NOMO-1 treated with DMSO at 0.1 percent for 48 hours (cell line): ENCODE results near the gene AMDHD2.
A peak's percentile ranks its signal among the peaks of the same experiment; 100 is the strongest.
"Not testable (repeated sequence)": the region's sequence is repeated elsewhere in the genome, so short reads cannot be mapped to it uniquely, and the experiment has no call there.

Experiments
- DNase-seq: peaks from one replicate; lab custom pipeline; 2025; ENCODE audit not compliant: unreplicated experiment; lab: John Stamatoyannopoulos, UW

Gene AMDHD2

DNA sequence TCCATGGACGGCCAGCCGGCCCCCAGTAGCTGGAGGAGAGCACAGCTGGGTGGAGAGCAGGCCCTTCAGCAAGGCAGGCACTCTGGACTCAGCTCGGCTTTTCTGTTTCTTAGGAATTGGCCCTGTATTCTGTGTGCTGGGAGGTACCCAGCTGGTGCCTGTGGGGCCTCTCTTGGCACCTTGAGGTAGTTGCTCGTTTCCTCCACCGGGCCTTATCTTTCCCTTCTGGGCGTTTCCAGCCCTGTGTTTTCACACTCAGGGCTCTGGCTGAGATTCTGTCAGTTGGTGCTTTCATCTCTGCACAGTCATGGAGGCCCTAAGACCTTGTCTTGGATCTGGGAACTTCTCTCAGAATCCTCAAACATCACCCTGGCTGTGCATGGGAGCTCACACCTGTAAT, 47.3 kb downstream of the AMDHD2 start:
- not testable (repeated sequence) for DNase-seq

DNA sequence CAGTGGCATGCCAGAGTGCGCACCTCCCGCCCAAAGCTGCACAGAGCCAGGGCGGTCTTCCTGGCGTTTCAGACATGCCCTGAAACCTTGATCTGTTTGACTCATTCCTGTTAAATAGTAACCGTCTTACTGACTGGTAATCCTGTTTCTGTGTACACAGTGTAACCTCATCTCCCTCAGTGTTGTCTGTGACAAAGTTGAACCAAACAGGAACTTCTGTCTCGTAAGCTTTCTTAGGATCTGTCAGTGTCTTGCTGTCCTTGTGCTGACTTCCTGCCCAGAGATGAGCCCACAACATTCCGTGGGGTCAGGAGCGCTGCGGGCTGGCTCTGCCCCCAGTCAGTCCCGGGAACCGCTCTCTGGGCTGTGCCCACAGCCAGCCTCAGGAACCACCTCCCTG, 48.4 kb downstream of the AMDHD2 start:
- not testable (repeated sequence) for DNase-seq

DNA sequence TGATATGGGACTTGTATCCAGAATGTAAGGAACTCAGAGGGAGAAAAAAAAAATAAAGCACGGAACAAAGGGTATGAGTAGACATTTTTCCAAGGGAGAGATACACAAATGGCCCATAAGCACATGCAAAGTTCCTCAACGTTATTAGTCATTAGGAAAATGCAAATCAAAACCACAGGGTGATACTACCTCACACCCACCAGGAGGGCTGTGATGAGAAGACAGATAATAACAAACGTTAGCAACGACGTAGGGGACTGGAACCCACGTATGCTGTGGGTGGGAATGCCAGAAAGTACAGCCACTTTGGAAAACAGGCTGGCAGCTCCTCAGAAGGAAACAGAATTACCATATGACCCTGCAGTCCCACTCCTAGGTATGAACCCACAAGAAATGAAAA, 52.5 kb downstream of the AMDHD2 start:
- DNase-seq: not testable (repeated sequence)

DNA sequence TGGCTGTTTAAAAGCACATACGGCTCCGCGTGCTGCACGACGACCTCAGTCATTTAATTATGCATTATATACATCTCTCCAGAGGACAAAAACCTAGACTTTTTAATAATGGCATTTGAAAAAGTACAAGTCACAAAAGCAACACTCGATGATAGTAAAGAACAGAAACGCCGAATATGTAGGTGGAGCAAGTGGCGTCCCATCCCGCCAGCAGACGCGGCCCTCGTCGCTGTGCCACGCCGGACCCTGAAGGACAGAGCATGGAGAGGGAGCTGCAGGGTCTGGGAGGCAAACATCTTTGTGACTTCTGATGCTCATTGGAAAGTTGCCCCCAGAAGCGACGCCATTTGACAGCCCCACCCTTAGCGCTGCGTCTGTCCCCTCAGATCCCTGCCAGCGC, 55.7 kb downstream of the AMDHD2 start:
- not testable (repeated sequence) for DNase-seq

DNA sequence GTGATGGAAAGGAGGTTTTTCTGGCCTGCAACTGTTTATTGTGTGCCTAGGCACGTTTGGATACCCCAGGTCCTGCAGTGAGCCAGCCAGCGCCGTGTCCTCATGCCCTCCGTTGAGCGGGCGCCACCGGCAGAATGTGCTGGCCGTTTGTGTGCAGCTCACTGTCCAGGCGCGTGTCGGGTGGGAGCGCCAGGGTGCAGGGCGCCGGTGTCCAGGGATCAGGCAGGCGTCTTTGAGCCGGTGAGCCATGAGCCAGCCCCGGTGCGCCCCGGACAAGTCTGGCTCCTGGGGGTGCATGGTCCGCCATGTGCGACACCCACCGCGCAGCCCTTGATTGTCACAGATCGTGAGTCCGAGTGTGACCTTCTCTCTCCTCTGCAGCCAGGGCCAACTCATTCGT, 56.9 kb downstream of the AMDHD2 start:
- not testable (repeated sequence) for DNase-seq

DNA sequence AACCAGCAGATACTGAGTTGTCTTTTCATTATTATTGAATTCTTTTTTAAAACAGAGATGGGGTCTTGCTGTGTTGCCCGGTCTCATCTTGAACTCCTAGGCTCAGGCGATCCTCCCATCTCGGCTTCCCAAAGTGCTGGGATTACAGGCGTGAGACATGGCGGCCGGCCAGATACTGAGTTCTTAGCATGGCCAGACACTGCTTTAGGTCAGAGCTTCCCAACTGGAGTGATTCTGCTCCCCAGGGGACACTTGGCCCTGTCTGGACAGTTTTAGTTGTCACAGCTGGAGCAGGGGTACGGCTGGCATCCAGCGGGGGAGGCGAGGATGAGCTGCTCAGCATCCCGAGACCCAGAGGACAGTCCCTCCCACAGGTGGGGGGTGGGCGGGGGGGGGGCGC, 58.7 kb downstream of the AMDHD2 start:
- not testable (repeated sequence) for DNase-seq

DNA sequence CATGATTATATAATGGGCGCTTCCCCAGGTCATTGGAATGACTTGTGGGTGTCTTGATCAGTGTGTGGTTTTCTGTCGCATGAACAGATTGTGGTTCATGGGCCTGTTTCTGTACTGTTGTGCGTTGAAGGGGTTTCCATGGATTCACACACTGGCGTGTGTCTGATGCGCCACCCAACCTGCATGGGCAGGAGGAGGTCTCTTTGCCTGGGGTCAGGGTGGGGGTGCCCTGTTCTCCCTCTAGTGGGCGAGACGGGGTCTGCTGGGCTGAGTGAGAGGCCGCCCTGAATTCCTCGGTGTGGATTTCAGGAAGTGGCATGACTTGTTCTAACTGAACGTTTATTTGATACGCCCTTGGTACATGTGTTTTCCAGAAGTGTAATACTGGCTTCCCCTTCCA, 60.0 kb downstream of the AMDHD2 start:
- peak; percentile 0 for DNase-seq

DNA sequence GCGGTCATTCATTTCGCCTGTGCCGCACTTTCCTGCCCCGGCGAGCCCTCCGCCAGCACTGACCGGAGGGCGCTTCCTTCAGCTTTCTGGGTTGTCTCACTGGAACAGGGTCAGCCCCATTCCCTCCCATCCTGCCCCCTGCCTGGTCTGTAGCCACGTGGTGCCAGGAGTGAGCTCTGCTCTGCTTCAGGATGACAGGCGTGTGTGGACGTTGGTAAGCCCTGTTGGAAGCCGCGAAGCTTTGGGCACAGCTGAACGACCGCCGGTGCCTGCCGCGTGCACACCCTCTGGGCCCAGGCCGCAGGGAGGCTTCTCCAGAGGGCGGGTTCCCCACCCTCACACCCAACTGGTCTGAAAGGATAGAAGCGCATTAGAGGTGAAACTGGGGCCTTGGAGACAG, 60.6 kb downstream of the AMDHD2 start:
- DNase-seq: not testable (repeated sequence)
